ENCODE results near the gene OR4C6. TPM values are rescaled to one million over a fixed set of nuclear protein-coding genes. Genes with fewer than 3 reads are reported as not detected.

Gene OR4C6
- total RNA-seq, 1 experiment from 2014 or later: not detected

DNA sequence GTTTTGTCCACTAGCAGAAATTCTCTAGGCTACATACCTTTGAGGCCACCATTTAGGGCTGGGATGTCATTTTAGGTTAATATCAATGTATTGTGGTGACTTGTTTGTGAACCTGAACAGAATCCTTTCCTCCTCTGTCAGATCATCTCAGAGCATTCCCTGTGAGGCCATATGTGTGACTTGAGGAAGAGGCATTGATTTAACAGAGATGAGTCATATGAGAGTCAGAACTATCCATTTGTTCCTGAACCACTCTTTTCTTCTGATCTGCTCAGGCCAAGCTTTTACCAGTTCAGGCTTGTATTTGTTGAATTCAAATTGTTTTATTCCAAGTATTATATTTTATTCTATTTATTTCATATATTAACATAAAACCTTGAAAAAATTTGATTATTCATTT is 6.9 kb upstream of the OR4C6 start:
- BruUV-seq (replicated peaks): no TSS peak
- DNase-seq (ENCODE audit: low read depth, low spot score) (no peak), ATAC-seq (no peak)
- no peak overlapping the region for H2AFZ ChIP-seq (ENCODE audit: low read depth, low read length, poor library complexity, severe bottlenecking)
- H3K4me1 ChIP-seq (ENCODE audit: control insufficient read depth in 1 of 2, insufficient read depth in 2 of 2, low read length in 2 of 2): no peaks in the 10 kb centered on the region
- no peaks in the 10 kb centered on the region for H3K27me3 ChIP-seq (ENCODE audit: insufficient read depth, low read length)
- H3K79me2 ChIP-seq (ENCODE audit: insufficient read depth, low read length): no peaks in the 10 kb centered on the region
- no peaks in the 10 kb centered on the region for H3K36me3 ChIP-seq (ENCODE audit: control insufficient read depth in 1 of 2, insufficient read depth in 2 of 2, low read length in 2 of 2)
- intact Hi-C loops (cut with micrococcal nuclease): no loop called here
- no peaks in the 10 kb centered on the region for H4K20me1 ChIP-seq (ENCODE audit: insufficient read depth)
- ChIA-PET POLR2A (no interaction called here), CTCF (no interaction called here), RAD21 (ENCODE audit: low non-redundant PET in 1 of 2, low total read pairs in 2 of 2, uncharacterized antibody in 2 of 2, unreplicated experiment in 2 of 2) (no interaction called here)
- H3K27ac ChIP-seq (ENCODE audit: low read depth, low read length): no peak overlapping the region
- H3K4me2 ChIP-seq (ENCODE audit: low read length): no peak overlapping the region
- H3K9me3 ChIP-seq (ENCODE audit: control insufficient read depth in 1 of 2, insufficient read depth in 1 of 2, low read depth in 1 of 2, low read length in 2 of 2): peaks cover 11 to 37% of the 10 kb centered on the region in 2 experiments; a peak in 2 of 4 replicates
- no peaks in the 10 kb centered on the region for H3K9me2 ChIP-seq (ENCODE audit: insufficient read depth)
- no peak overlapping the region for H3K9ac ChIP-seq (ENCODE audit: low read length)
- no peak overlapping the region for H3K4me3 ChIP-seq (replicated peaks in 1 of 2; ENCODE audit: low read depth in 1 of 2, low read length in 2 of 2)
- TF ChIP-seq SP1 (IDR thresholded peaks at IDR 0.05; ENCODE audit: low read depth): no peak
- TF ChIP-seq EZH2 (IDR thresholded peaks at IDR 0.05): no peak
- TF ChIP-seq, protein P1, sequence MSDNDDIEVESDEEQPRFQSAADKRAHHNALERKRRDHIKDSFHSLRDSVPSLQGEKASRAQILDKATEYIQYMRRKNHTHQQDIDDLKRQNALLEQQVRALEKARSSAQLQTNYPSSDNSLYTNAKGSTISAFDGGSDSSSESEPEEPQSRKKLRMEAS (IDR thresholded peaks at IDR 0.05): no peak
- no peak for TF ChIP-seq TCF7L2 (IDR thresholded peaks at IDR 0.05; ENCODE audit: borderline replicate concordance, extremely low read depth, insufficient read depth, insufficient read length)
- TF ChIP-seq RAD21 (IDR thresholded peaks at IDR 0.05; ENCODE audit: low read depth): no peak
- TF ChIP-seq, protein P2, sequence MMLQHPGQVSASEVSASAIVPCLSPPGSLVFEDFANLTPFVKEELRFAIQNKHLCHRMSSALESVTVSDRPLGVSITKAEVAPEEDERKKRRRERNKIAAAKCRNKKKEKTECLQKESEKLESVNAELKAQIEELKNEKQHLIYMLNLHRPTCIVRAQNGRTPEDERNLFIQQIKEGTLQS (IDR thresholded peaks at IDR 0.05): no peak

DNA sequence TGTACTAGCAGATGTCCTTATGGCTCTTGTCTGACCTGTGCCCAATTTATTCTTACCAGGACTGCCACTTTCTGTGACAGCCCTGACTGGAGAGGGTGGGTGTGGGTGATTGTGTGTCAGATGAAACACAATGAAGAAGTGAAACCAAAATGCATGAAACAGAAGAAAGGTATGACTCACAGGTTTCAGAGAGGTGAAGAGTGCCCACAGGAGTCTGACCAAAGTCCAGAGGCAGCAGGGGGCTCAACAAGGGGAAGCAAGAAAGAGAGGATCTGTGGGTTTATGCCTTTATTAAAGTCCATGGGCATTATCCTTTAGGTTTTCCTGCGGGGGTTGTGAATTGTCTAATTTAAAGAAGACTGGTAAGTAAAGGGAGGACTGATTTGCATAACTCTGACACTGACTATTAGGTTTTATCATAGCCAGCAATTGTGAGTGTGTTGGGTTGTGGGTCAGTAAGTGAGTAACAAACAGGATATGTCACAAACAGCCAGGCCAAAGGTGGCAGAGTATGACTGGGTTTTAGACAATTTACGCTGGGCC is 3.9 kb upstream of the OR4C6 start:
- H3K9me3 ChIP-seq (ENCODE audit: control insufficient read depth in 1 of 2, insufficient read depth in 1 of 2, low read depth in 1 of 2, low read length in 2 of 2): peaks cover 7 to 19% of the 10 kb centered on the region in 2 experiments; a peak in 2 of 4 replicates
- POLR2A ChIA-PET: no interaction called here
- TF ChIP-seq POLR2A (IDR thresholded peaks at IDR 0.05; ENCODE audit: borderline replicate concordance, extremely low read depth, insufficient read depth, insufficient read length) (no peak), ELF1 (IDR thresholded peaks at IDR 0.05; ENCODE audit: borderline replicate concordance, low read depth) (no peak), SP1 (IDR thresholded peaks at IDR 0.05; ENCODE audit: low read depth) (no peak), CEBPB (IDR thresholded peaks at IDR 0.05; ENCODE audit: low read depth) (no peak), FOSL1 (IDR thresholded peaks at IDR 0.05; ENCODE audit: low read depth) (no peak), ZFX (IDR thresholded peaks at IDR 0.05) (no peak), SIN3A (IDR thresholded peaks at IDR 0.05; ENCODE audit: low read depth) (no peak), TCF7L2 (IDR thresholded peaks at IDR 0.05; ENCODE audit: borderline replicate concordance, extremely low read depth, insufficient read depth, insufficient read length) (no peak), JUND (IDR thresholded peaks at IDR 0.05) (no peak), EZH2phosphoT487 (IDR thresholded peaks at IDR 0.05; ENCODE audit: borderline replicate concordance) (no peak)
- TF ChIP-seq, protein P3, sequence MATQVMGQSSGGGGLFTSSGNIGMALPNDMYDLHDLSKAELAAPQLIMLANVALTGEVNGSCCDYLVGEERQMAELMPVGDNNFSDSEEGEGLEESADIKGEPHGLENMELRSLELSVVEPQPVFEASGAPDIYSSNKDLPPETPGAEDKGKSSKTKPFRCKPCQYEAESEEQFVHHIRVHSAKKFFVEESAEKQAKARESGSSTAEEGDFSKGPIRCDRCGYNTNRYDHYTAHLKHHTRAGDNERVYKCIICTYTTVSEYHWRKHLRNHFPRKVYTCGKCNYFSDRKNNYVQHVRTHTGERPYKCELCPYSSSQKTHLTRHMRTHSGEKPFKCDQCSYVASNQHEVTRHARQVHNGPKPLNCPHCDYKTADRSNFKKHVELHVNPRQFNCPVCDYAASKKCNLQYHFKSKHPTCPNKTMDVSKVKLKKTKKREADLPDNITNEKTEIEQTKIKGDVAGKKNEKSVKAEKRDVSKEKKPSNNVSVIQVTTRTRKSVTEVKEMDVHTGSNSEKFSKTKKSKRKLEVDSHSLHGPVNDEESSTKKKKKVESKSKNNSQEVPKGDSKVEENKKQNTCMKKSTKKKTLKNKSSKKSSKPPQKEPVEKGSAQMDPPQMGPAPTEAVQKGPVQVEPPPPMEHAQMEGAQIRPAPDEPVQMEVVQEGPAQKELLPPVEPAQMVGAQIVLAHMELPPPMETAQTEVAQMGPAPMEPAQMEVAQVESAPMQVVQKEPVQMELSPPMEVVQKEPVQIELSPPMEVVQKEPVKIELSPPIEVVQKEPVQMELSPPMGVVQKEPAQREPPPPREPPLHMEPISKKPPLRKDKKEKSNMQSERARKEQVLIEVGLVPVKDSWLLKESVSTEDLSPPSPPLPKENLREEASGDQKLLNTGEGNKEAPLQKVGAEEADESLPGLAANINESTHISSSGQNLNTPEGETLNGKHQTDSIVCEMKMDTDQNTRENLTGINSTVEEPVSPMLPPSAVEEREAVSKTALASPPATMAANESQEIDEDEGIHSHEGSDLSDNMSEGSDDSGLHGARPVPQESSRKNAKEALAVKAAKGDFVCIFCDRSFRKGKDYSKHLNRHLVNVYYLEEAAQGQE (IDR thresholded peaks at IDR 0.05; ENCODE audit: low read depth): no peak
- TF ChIP-seq, protein P4, sequence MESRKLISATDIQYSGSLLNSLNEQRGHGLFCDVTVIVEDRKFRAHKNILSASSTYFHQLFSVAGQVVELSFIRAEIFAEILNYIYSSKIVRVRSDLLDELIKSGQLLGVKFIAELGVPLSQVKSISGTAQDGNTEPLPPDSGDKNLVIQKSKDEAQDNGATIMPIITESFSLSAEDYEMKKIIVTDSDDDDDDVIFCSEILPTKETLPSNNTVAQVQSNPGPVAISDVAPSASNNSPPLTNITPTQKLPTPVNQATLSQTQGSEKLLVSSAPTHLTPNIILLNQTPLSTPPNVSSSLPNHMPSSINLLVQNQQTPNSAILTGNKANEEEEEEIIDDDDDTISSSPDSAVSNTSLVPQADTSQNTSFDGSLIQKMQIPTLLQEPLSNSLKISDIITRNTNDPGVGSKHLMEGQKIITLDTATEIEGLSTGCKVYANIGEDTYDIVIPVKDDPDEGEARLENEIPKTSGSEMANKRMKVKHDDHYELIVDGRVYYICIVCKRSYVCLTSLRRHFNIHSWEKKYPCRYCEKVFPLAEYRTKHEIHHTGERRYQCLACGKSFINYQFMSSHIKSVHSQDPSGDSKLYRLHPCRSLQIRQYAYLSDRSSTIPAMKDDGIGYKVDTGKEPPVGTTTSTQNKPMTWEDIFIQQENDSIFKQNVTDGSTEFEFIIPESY (IDR thresholded peaks at IDR 0.05; ENCODE audit: extremely low read depth, insufficient replicate concordance, low read length): no peak

More for the DNA sequence above, 3.9 kb upstream of the OR4C6 start:
- Histone ChIP-seq H3K9me2 (ENCODE audit: insufficient read depth) (no peaks in the 10 kb centered on the region), H3K36me3 (ENCODE audit: control insufficient read depth in 1 of 2, insufficient read depth in 2 of 2, low read length in 2 of 2) (no peaks in the 10 kb centered on the region), H2AFZ (ENCODE audit: low read depth, low read length, poor library complexity, severe bottlenecking) (no peak overlapping the region), H3K9ac (ENCODE audit: low read length) (no peak overlapping the region), H3K4me3 (replicated peaks in 1 of 2; ENCODE audit: low read depth in 1 of 2, low read length in 2 of 2) (no peak overlapping the region), H3K27ac (ENCODE audit: low read depth, low read length) (no peak overlapping the region), H3K27me3 (ENCODE audit: insufficient read depth, low read length) (no peaks in the 10 kb centered on the region), H4K20me1 (ENCODE audit: insufficient read depth) (no peaks in the 10 kb centered on the region), H3K79me2 (ENCODE audit: insufficient read depth, low read length) (no peaks in the 10 kb centered on the region), H3K4me1 (ENCODE audit: control insufficient read depth in 1 of 2, insufficient read depth in 2 of 2, low read length in 2 of 2) (no peaks in the 10 kb centered on the region), H3K4me2 (ENCODE audit: low read length) (no peak overlapping the region)
- DNase-seq (ENCODE audit: low read depth, low spot score) (no peak), ATAC-seq (no peak)
- intact Hi-C loops (cut with micrococcal nuclease): no loop called here
- RAD21 ChIA-PET (ENCODE audit: low non-redundant PET in 1 of 2, low total read pairs in 2 of 2, uncharacterized antibody in 2 of 2, unreplicated experiment in 2 of 2): no interaction called here
- no TSS peak for BruUV-seq (replicated peaks)
- CTCF ChIA-PET: no interaction called here
